ENCODE results near the gene PRDM10. TPM values are rescaled to one million over a fixed set of nuclear protein-coding genes. Genes with fewer than 3 reads are reported as not detected.
A peak's percentile ranks its signal among the peaks of the same experiment; 100 is the strongest.
"Not testable (repeated sequence)": the region's sequence is repeated elsewhere in the genome, so short reads cannot be mapped to it uniquely, and the experiment has no call there.

The PRDM10 gene
- total RNA-seq, 2 experiments from 2014 or later, result 11.7 to 12.6 TPM

GRCh38 chr11:130031056-130031455, 28.4 kb upstream of the PRDM10 start:
- Mint-ChIP-seq H3K27ac (no peak overlapping the region), H3K4me1 (peaks cover 2% of the 10 kb centered on the region), H3K36me3 (ENCODE audit: low read depth) (no peaks in the 10 kb centered on the region), H3K27me3 (peaks cover 2% of the 10 kb centered on the region), H3K9me3 (no peaks in the 10 kb centered on the region), H3K4me3 (no peak overlapping the region)
- ChIA-PET CTCF (no interaction called here), POLR2A (no interaction called here)
- DNase-seq, result no peak

GRCh38 chr11:130029137-130029536, 26.5 kb upstream of the PRDM10 start:
- CTCF ChIA-PET, result no interaction called here
- POLR2A ChIA-PET, result no interaction called here
- H3K4me3 Mint-ChIP-seq, result no peak overlapping the region

GRCh38 chr11:130025371-130025770, 22.7 kb upstream of the PRDM10 start:
- Mint-ChIP-seq H3K36me3 (ENCODE audit: low read depth) (no peaks in the 10 kb centered on the region), H3K4me3 (no peak overlapping the region), H3K9me3 (no peaks in the 10 kb centered on the region), H3K4me1 (peaks cover 2% of the 10 kb centered on the region), H3K27ac (no peak overlapping the region), H3K27me3 (peaks cover 6% of the 10 kb centered on the region)
- ChIA-PET POLR2A (no interaction called here), CTCF (no interaction called here)
- DNase-seq, result no peak

More at GRCh38 chr11:130029137-130029536, 26.5 kb upstream of the PRDM10 start:
- peaks cover 2% of the 10 kb centered on the region for H3K4me1 Mint-ChIP-seq
- H3K27ac Mint-ChIP-seq, result no peak overlapping the region
- DNase-seq, result no peak
- no peaks in the 10 kb centered on the region for H3K9me3 Mint-ChIP-seq
- no peaks in the 10 kb centered on the region for H3K36me3 Mint-ChIP-seq (ENCODE audit: low read depth)
- peaks cover 6% of the 10 kb centered on the region for H3K27me3 Mint-ChIP-seq

- no peak for DNase-seq
- H3K9me3 Mint-ChIP-seq, result no peaks in the 10 kb centered on the region
- H3K27ac Mint-ChIP-seq, result no peak overlapping the region
- H3K36me3 Mint-ChIP-seq (ENCODE audit: low read depth), result no peaks in the 10 kb centered on the region
- H3K4me3 Mint-ChIP-seq, result no peak overlapping the region
- ChIA-PET CTCF (no interaction called here), POLR2A (no interaction called here)
- peaks cover 2% of the 10 kb centered on the region for H3K4me1 Mint-ChIP-seq
- H3K27me3 Mint-ChIP-seq, result peaks cover 7% of the 10 kb centered on the region
Observed at GRCh38 chr11:130024361-130024760, 21.7 kb upstream of the PRDM10 start.

GRCh38 chr11:130023204-130023603, 20.6 kb upstream of the PRDM10 start:
- H3K9me3 Mint-ChIP-seq, result no peaks in the 10 kb centered on the region
- H3K4me1 Mint-ChIP-seq, result no peaks in the 10 kb centered on the region
- ChIA-PET CTCF (no interaction called here), POLR2A (no interaction called here)
- H3K27ac Mint-ChIP-seq, result no peak overlapping the region
- no peaks in the 10 kb centered on the region for H3K36me3 Mint-ChIP-seq (ENCODE audit: low read depth)
- peaks cover 7% of the 10 kb centered on the region for H3K27me3 Mint-ChIP-seq
- H3K4me3 Mint-ChIP-seq, result no peak overlapping the region
- no peak for DNase-seq

GRCh38 chr11:130022799-130023198, 20.2 kb upstream of the PRDM10 start:
- Mint-ChIP-seq H3K9me3 (no peaks in the 10 kb centered on the region), H3K4me3 (no peak overlapping the region), H3K27me3 (peaks cover 7% of the 10 kb centered on the region), H3K36me3 (ENCODE audit: low read depth) (no peaks in the 10 kb centered on the region), H3K27ac (no peak overlapping the region), H3K4me1 (no peaks in the 10 kb centered on the region)
- CTCF ChIA-PET, result no interaction called here
- DNase-seq, result no peak
- POLR2A ChIA-PET, result no interaction called here

- H3K27ac Mint-ChIP-seq; H3K4me1 Mint-ChIP-seq; CTCF ChIA-PET; H3K27me3 Mint-ChIP-seq; H3K36me3 Mint-ChIP-seq (ENCODE audit: low read depth); H3K4me3 Mint-ChIP-seq; H3K9me3 Mint-ChIP-seq; DNase-seq; POLR2A ChIA-PET: not testable (repeated sequence)
Observed at GRCh38 chr11:130021606-130022005, 19.0 kb upstream of the PRDM10 start.

- Mint-ChIP-seq H3K4me3 (no peak overlapping the region), H3K9me3 (peaks cover 2% of the 10 kb centered on the region), H3K36me3 (ENCODE audit: low read depth) (no peaks in the 10 kb centered on the region), H3K4me1 (no peaks in the 10 kb centered on the region), H3K27ac (no peak overlapping the region), H3K27me3 (peaks cover 6% of the 10 kb centered on the region)
- no peak for DNase-seq
- ChIA-PET POLR2A (no interaction called here), CTCF (no interaction called here)
Observed at GRCh38 chr11:130020323-130020722, 17.7 kb upstream of the PRDM10 start.

- H3K27me3 Mint-ChIP-seq; CTCF ChIA-PET; POLR2A ChIA-PET; H3K4me1 Mint-ChIP-seq; DNase-seq; H3K9me3 Mint-ChIP-seq; H3K4me3 Mint-ChIP-seq; H3K27ac Mint-ChIP-seq; H3K36me3 Mint-ChIP-seq (ENCODE audit: low read depth): not testable (repeated sequence)
Observed at GRCh38 chr11:130015846-130016245, 13.2 kb upstream of the PRDM10 start.

- H3K4me1 Mint-ChIP-seq, result peaks cover 12% of the 10 kb centered on the region
- no peaks in the 10 kb centered on the region for H3K9me3 Mint-ChIP-seq
Observed at GRCh38 chr11:130008326-130008725, 5.7 kb upstream of the PRDM10 start.

GRCh38 chr11:130006929-130007328, 4.3 kb upstream of the PRDM10 start:
- ChIA-PET POLR2A (no interaction called here), CTCF (interaction anchor here (1.1 kb wide), 1 partner anchor 63 kb away, joined by 3 read pairs; no protein-coding TSS in a partner anchor)
- no peak overlapping the region for H3K27ac Mint-ChIP-seq
- no peaks in the 10 kb centered on the region for H3K36me3 Mint-ChIP-seq (ENCODE audit: low read depth)
- peaks cover 5% of the 10 kb centered on the region for H3K27me3 Mint-ChIP-seq
- peaks cover 12% of the 10 kb centered on the region for H3K4me1 Mint-ChIP-seq
- DNase-seq, result no peak
- no peaks in the 10 kb centered on the region for H3K9me3 Mint-ChIP-seq
- no peak overlapping the region for H3K4me3 Mint-ChIP-seq

More at GRCh38 chr11:130008326-130008725, 5.7 kb upstream of the PRDM10 start:
- no peak for DNase-seq
- H3K27me3 Mint-ChIP-seq, result peaks cover 5% of the 10 kb centered on the region
- no peak overlapping the region for H3K27ac Mint-ChIP-seq
- no peak overlapping the region for H3K4me3 Mint-ChIP-seq
- ChIA-PET CTCF (interaction anchor here (0.7 kb wide), 1 partner anchor 85 kb away, joined by 3 read pairs; no protein-coding TSS in a partner anchor), POLR2A (no interaction called here)
- H3K36me3 Mint-ChIP-seq (ENCODE audit: low read depth), result no peaks in the 10 kb centered on the region

- ChIA-PET POLR2A (interaction anchor here (0.6 to 4.6 kb wide), 21 partner anchors 11 to 1964 kb away, joined by 3 to 56 read pairs (median 5); partner anchors contain the start of genes APLP2, NFRKB and ZBTB44), CTCF (interaction anchor here (0.7 to 4.6 kb wide), 6 partner anchors 11 to 913 kb away, joined by 3 to 40 read pairs (median 10); partner anchors contain the start of gene SNX19)
- Mint-ChIP-seq H3K27ac (peak overlapping the region; percentile 98), H3K36me3 (ENCODE audit: low read depth) (peaks cover 4% of the 10 kb centered on the region), H3K4me3 (peak overlapping the region; percentile 97), H3K9me3 (no peaks in the 10 kb centered on the region), H3K27me3 (peaks cover 2% of the 10 kb centered on the region), H3K4me1 (peaks cover 32% of the 10 kb centered on the region)
- no peak for DNase-seq
Observed at GRCh38 chr11:130003717-130004001, 1.0 kb upstream of the PRDM10 start.

GRCh38 chr11:130002846-130003716, 446 bp upstream of the PRDM10 start:
- H3K4me1 Mint-ChIP-seq, result peaks cover 33% of the 10 kb centered on the region
- peak; percentile 91 for DNase-seq
- H3K27me3 Mint-ChIP-seq, result peaks cover 2% of the 10 kb centered on the region
- H3K36me3 Mint-ChIP-seq (ENCODE audit: low read depth), result peaks cover 4% of the 10 kb centered on the region
- H3K9me3 Mint-ChIP-seq, result no peaks in the 10 kb centered on the region
- H3K4me3 Mint-ChIP-seq, result peak overlapping the region; percentile 97
- peak overlapping the region; percentile 98 for H3K27ac Mint-ChIP-seq
- ChIA-PET POLR2A (interaction anchor here (0.5 to 4.6 kb wide), 26 partner anchors 11 to 1964 kb away, joined by 3 to 56 read pairs (median 4); partner anchors contain the start of genes APLP2, NFRKB, ST14 and ZBTB44), CTCF (interaction anchor here (0.6 to 4.6 kb wide), 7 partner anchors 11 to 913 kb away, joined by 3 to 40 read pairs (median 9); partner anchors contain the start of gene SNX19)
